ENCODE data around the gene NPY5R.

NPY5R gene

DNA sequence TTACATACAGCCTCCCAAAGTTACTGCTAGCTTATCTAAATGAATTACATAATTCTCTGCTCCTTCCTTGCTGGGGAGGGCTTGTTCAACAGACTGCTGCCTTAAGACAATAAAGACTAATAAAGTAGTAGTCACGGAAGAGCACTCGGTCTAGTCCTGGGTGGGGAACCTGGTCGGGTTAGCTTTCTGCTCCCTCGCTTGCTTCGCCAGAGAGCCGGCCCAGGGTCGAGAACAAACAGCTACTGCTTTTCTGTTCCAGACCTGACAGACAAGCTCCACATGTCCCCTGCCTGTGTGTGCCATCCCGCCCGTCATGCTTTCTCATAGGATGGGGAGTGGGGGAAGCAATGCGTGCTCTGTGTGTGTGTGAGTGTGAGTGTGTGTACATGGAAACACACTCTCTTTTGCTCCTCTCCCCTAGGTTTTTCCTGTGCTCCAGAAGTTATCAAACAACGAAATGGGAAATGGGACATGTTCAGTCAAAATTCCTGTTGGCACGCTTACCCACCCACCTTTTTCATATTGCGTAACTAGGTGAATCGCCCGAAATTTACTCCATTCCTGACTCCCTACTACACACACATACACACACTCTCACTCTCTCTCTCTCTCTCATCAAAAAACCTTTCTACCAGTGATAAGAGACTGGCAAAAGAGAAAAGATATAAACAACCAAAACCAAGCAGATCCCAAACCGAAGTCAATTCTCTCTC is 12.6 kb upstream of the NPY5R start:
- H3K27me3 ChIP-seq (ENCODE audit: insufficient read depth, low read length) = no peaks in the 10 kb centered on the region
- H3K9ac ChIP-seq (ENCODE audit: low read length) = no peak overlapping the region
- no peaks in the 10 kb centered on the region for H3K79me2 ChIP-seq (ENCODE audit: insufficient read depth, low read length)
- no peaks in the 10 kb centered on the region for H3K36me3 ChIP-seq (ENCODE audit: insufficient read depth, low read length)
- H3K9me3 ChIP-seq (ENCODE audit: low read length) = no peaks in the 10 kb centered on the region
- no peaks in the 10 kb centered on the region for H4K20me1 ChIP-seq (ENCODE audit: insufficient read depth, low read length)
- H3K27ac ChIP-seq (ENCODE audit: low read depth, low read length, poor library complexity, severe bottlenecking) = no peak overlapping the region
- H3K4me2 ChIP-seq (ENCODE audit: low read length) = no peak overlapping the region
- no peaks in the 10 kb centered on the region for H3K9me2 ChIP-seq (ENCODE audit: low read depth, low read length)
- H3F3A ChIP-seq (ENCODE audit: insufficient read depth, low read length) = no peaks in the 10 kb centered on the region
- H3K4me3 ChIP-seq (ENCODE audit: low read depth, low read length, poor library complexity, severe bottlenecking) = no peak overlapping the region
- H3K4me1 ChIP-seq (ENCODE audit: insufficient read depth, low read length, severe bottlenecking) = no peaks in the 10 kb centered on the region
- TF ChIP-seq EZH2 (IDR thresholded peaks at IDR 0.05; ENCODE audit: borderline replicate concordance, low read length) = no peak
- TF ChIP-seq, protein P1, sequence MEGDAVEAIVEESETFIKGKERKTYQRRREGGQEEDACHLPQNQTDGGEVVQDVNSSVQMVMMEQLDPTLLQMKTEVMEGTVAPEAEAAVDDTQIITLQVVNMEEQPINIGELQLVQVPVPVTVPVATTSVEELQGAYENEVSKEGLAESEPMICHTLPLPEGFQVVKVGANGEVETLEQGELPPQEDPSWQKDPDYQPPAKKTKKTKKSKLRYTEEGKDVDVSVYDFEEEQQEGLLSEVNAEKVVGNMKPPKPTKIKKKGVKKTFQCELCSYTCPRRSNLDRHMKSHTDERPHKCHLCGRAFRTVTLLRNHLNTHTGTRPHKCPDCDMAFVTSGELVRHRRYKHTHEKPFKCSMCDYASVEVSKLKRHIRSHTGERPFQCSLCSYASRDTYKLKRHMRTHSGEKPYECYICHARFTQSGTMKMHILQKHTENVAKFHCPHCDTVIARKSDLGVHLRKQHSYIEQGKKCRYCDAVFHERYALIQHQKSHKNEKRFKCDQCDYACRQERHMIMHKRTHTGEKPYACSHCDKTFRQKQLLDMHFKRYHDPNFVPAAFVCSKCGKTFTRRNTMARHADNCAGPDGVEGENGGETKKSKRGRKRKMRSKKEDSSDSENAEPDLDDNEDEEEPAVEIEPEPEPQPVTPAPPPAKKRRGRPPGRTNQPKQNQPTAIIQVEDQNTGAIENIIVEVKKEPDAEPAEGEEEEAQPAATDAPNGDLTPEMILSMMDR (IDR thresholded peaks at IDR 0.05; ENCODE audit: low read length) = no peak
- no peak overlapping the region for H2AFZ ChIP-seq (ENCODE audit: low read length)

GRCh38 chr4:163331629-163332376 is 11.9 kb upstream of the NPY5R start:
- H3K27me3 ChIP-seq (ENCODE audit: insufficient read depth, low read length) = no peaks in the 10 kb centered on the region
- no peaks in the 10 kb centered on the region for H3K4me1 ChIP-seq (ENCODE audit: insufficient read depth, low read length, severe bottlenecking)
- H3K4me2 ChIP-seq (ENCODE audit: low read length) = no peak overlapping the region
- H3K9ac ChIP-seq (ENCODE audit: low read length) = no peak overlapping the region
- no peaks in the 10 kb centered on the region for H4K20me1 ChIP-seq (ENCODE audit: insufficient read depth, low read length)
- no peaks in the 10 kb centered on the region for H3K79me2 ChIP-seq (ENCODE audit: insufficient read depth, low read length)
- H3K36me3 ChIP-seq (ENCODE audit: insufficient read depth, low read length) = no peaks in the 10 kb centered on the region
- no peak overlapping the region for H3K27ac ChIP-seq (ENCODE audit: low read depth, low read length, poor library complexity, severe bottlenecking)
- no peaks in the 10 kb centered on the region for H3K9me2 ChIP-seq (ENCODE audit: low read depth, low read length)
- no peak overlapping the region for H3K4me3 ChIP-seq (ENCODE audit: low read depth, low read length, poor library complexity, severe bottlenecking)
- no peaks in the 10 kb centered on the region for H3F3A ChIP-seq (ENCODE audit: insufficient read depth, low read length)
- H2AFZ ChIP-seq (ENCODE audit: low read length) = no peak overlapping the region
- TF ChIP-seq, protein P1 (IDR thresholded peaks at IDR 0.05; ENCODE audit: low read length) = no peak
- no peak for TF ChIP-seq EZH2 (IDR thresholded peaks at IDR 0.05; ENCODE audit: borderline replicate concordance, low read length)
- H3K9me3 ChIP-seq (ENCODE audit: low read length) = no peaks in the 10 kb centered on the region

- no peak within 1 kb of the TSS for H3K4me2 ChIP-seq (ENCODE audit: low read length)
- H2AFZ ChIP-seq (ENCODE audit: low read length) = no peak within 1 kb of the TSS
- no peak for TF ChIP-seq EZH2 (IDR thresholded peaks at IDR 0.05; ENCODE audit: borderline replicate concordance, low read length)
- TF ChIP-seq, protein P1 (IDR thresholded peaks at IDR 0.05; ENCODE audit: low read length) = peak; percentile 48
Measured at GRCh38 chr4:163332526-163333406, 10.9 kb upstream of the NPY5R start, which contains the start of gene NPY1R. Gene NPY1R, minus strand, starts transcription at chr4:163332596. Its CDS starts 6,042 bp downstream, at chr4:163326554.

More at GRCh38 chr4:163332526-163333406, 10.9 kb upstream of the NPY5R start, which contains the start of gene NPY1R:
- Histone ChIP-seq H3K4me1 (ENCODE audit: insufficient read depth, low read length, severe bottlenecking) (no peaks in the 10 kb centered on the region), H3K9me3 (ENCODE audit: low read length) (no peaks in the 10 kb centered on the region), H3K27me3 (ENCODE audit: insufficient read depth, low read length) (no peaks in the 10 kb centered on the region), H3K9ac (ENCODE audit: low read length) (no peak within 1 kb of the TSS), H3K4me3 (ENCODE audit: low read depth, low read length, poor library complexity, severe bottlenecking) (no peak within 1 kb of the TSS), H3F3A (ENCODE audit: insufficient read depth, low read length) (no peaks in the 10 kb centered on the region), H3K36me3 (ENCODE audit: insufficient read depth, low read length) (no peaks in the 10 kb centered on the region), H4K20me1 (ENCODE audit: insufficient read depth, low read length) (no peaks in the 10 kb centered on the region), H3K9me2 (ENCODE audit: low read depth, low read length) (no peaks in the 10 kb centered on the region), H3K27ac (ENCODE audit: low read depth, low read length, poor library complexity, severe bottlenecking) (no peak within 1 kb of the TSS), H3K79me2 (ENCODE audit: insufficient read depth, low read length) (no peaks in the 10 kb centered on the region)

Data from OCI-LY1 (cell line).